HG03457 (cell line): Measurements from ENCODE around the gene NEDD9.

Experiments used
- ATAC-seq: cut with Tn5 transposase; IDR thresholded peaks from one replicate; pipeline ENCODE4 v1.9.1; 2021; ENCODE audit warnings: moderate number of reproducible peaks; ENCODE audit not compliant: unreplicated experiment

Gene NEDD9

DNA sequence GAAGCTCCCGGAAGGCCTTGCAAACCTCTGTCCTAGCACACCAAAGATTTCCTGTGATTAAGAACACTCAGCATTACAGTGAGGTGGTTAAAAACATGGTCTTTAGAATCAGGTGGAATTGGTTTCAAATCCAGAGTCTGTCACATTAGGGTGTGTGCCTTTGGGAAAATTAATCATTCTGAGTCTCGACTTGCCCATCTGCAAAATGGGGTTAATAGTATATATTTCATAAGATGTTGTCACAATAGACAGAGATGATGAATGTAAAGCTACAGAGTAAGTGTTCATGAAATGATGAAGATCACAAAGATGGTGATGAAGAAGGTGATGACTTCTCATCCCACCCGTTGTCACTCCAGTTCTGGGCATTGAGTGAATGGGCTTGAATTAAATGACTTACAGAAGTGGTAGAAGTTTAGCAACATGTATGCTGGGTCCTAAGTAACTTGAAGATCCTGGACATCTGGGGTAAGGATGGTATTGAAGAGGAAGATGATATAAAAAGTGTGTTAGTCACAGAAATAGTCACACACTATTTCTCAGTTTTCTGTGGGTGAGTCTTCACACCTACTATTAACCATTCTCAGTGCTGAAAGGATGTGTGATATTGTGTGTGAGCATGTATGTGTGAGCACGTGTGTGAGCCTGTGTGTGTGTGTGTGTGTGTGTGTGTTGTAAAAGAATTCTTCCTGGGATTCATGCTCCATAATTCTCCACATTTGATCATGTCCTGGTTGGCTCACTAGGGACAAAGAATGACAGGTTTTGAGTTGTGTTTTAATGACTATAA lies 28.0 kb upstream of the NEDD9 start:
- no peak for ATAC-seq

DNA sequence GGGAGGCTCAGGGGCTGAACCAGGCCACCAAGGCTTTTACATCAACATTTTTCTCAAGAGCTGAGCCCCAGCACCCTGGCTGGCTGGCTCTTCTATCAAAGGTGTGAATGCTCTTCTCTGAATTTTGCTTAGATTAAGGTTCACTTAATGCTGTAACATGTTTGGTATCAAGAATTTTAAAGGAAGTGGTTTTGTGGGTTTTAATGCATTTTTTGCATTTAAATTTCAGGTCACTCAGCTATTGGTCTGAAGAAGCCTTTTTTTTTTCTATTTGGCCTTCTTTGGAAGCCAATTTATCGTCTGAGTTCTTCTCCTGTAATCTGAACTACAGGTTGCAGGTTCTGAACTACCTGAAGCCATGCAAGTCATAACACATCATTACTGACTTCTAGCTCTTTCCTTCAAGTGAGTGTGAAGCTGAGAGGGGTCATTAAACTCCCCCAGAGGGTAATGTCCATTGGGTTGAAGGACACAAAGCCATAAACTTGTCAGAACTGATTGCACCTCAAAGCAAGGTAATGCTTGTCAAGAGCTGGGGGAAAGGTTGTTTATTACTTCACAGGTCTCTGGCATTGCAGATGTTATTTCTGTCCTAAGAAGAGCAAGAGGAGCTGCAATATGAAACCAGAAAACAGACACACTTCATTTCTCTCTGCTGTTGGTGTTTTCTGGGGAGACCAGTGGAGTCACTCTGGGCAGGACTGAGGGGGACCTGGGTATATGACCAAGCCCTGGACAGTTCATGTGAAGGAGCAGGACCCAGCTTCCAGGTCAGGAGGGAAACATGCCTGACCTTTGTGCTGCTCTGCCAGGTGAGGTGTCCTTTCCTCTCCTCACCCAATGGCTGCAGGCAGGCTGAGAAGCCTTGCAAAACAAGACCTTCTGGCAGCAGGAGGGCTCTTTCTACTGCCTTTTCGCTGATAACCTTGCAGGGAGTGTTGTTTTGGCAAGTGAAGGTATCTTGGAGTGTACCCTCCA lies 26.1 kb upstream of the NEDD9 start:
- no peak for ATAC-seq

DNA sequence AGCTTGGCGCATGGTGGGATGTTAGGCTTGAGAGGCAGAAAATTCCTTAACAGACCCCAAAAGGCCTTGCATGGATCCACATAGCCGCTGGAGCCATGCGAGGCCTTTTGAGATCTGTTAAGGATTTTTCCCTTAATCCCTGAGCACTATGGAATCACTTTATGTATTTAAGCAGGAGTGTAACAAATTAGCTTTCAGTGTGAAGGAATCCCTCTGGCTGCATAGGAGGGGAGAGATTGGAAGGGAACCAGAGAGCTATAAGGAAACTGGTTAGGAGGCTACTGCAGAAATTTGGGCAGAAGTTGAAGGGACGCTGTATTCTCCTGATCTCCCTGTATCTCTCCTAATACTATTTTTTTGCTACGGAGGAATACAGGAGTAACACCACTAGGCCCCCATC lies 23.1 kb upstream of the NEDD9 start:
- no peak for ATAC-seq

DNA sequence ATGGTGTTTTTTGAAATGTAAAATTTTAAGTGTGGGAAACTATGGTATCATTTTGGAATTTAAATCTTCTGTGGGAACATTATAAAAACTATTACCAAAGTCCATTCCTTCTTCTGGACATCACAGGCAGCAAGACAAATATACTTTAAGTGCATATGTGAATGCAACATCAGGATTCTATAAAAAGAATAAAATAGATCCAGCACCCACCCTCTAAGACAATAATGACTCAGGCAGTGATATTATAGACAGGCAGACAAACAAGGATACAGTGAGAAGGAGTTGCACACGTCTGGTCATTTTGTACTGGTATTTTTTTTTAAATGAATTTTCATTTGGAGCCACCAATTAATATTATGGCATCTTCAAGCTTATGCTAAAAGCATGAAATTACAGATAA lies 21.1 kb upstream of the NEDD9 start:
- ATAC-seq, result no peak

DNA sequence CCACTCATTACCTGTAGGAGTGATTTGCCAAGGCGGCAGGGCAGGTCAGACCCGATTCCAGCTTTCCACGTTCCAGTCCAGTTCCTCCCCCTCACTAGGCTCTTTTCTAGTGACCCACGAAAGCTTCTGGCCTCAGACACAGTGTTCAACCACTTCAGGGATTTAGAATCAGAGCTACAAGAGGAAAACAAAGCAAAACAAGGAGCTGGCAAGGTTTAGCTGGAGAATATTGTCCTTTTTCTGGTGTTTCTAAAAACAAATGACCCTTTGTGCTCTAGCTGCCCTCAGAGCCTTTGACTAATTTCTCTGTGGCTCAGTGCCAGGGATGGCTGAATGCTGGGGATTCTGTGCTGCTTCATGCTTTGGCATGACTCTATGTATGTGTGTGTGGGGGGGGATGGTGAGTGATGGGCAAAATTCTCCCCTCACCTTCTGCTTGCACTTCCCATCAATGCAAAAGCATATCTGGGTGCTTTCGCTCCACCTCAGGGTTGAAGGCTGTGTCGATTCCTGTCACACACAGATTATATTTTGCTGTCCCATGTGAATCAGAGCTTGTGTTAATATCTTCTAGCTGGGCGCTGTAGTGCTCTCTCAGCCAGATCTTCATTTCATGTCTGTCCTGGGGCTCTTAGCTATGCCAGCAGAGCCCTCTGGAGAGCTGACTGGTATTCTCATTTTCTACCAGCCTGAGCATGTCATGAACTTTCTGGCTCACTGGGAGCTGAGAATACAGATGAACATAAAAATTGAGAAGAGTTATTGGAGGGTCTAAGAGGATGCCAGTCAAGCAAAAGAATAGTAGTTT lies 19.3 kb upstream of the NEDD9 start:
- ATAC-seq, result no peak

DNA sequence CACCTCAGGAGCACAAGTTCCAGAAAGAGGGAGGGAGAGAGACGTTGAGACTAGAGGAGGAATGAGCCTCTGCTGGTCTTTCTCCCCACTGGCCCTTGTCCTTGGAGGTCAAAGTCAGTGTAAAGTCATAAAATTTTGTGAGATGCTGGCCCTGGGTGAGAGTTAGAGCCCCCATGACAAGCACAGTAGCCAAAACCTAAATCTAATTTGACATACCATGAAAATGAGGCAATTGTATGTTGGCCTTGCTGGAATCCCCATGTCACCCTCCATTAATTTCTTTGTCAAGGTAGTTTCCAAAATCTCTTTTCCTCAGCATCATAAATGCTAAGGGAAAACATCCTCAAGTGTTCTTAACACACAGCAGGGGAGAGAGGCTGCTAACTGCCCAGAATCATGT lies 17.6 kb upstream of the NEDD9 start:
- ATAC-seq, result no peak

DNA sequence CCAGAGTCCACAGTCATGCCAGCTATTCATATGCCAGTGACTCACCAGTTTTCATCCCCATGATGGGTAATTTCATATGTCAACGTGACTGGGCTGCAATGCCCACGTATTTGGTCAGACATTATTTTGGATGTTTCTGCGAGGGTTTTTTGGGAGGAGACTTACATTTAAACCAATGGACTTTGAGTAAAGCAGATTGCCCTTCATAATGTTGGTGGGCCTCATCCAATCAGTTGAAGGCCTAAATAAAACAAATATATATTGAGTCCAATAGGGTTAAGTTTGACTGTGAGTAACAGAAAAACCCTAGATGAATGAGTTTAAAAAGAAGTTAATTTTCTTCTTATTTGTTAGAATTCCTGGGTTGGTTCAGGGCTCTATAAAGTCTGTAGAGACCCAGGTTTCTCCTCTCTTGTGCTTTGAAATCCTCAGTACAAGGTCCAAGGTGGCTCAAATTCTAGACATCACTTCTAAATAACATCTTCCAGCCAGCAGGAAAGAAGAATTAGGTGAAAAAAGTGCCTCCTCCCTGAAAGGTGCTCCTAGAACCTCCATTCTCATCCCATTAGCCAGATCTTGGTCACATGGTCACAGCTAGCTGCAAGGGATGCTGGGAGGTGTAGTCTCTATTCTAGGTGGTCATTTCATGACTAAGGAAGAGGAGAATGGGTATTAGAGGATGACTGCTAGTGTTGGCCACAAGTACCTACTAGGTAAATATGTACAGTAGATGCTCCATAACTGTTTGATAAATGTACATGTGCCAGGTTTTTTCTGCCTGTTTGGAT lies 16.7 kb upstream of the NEDD9 start:
- ATAC-seq, result no peak

DNA sequence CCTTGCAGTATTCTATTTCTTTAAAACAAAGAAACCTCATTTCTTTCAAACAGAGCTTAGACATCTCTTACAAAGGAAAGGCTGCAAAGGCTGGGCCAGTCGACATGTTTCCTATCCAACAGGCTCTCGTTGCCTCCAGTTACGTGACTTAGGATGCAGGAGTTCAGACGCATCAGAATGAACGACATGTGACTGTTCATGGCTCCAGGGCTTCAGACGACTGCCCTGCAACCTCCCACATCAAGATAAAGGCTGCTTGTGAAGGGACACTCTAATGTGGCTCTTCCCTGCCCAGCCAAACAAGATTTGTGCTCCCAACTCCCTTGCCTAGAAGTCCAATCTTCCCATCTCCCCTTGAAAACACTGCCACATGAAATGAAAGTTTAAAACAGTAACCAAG lies 14.3 kb upstream of the NEDD9 start:
- ATAC-seq, result no peak

DNA sequence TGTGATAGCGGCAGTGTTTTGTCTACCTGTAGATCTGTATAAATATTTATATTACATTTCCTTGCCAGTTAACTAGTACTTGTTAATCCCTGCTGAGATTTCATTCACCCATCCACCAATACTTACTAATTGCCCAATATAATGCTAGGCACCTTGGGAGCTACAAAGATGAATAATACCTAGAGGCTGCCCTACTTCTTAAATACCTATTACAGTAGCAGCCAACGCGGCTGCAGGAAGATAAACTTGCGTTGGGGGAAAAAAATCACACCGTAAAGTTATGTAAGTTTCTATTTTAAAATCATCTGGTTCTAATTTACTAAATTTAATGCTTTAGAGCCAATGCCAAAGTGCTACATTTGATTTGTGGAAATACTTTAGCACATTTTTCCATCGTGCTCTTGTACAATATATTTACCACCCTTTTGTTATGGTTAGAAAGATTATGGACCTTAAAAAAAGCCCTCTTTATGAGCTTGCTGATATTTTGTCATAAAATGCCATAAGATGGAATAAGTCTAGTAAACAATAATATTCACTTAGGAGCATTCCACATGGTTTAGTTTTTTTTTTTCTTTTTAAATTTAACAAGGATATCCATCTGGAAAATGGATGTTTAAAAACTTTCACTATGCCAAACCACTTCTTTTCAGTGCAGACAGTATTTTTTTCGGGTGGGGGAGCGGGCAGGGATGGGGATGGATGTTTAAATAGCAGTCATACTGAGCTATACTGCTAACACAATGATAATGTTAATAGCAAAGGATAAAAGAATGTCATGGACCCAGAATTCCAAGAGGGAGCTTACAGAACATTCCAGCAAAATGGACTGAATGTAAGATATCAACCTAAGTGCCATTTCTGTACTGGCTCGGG lies 13.2 kb upstream of the NEDD9 start:
- ATAC-seq, result no peak

DNA sequence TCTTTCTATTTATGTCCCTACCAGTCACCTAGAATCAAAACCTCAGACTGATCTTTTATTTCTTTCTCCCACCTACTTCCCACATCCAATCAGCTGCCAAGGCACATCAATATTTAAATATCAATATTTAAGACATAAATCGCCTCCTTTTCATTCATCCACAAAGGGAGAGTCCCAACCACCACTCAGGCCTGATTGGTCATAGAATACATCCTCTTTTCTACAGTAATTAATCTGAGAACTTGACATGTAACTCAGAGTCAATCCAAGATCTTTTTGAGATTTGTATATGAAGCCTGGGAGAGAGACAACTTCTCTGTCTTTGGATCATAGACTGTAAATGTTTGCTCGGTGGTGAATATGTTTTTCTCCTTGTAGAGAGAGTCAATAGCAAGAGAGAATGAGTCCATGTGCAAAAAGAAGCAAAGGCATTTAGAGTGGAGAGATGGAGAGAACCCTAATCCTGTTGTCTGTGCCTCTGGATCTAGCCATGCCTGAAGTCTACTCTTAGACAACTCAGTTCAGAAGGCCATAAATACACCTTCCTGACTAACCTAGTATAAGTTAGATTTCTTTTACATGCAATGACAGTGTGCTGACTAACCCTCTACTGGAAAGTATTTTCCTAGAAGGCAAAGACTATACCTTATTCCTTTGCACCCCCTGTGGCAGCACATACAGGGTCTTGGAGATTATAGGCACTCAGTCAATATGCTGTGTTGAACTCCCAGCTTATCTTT lies 12.1 kb upstream of the NEDD9 start:
- no peak for ATAC-seq

DNA sequence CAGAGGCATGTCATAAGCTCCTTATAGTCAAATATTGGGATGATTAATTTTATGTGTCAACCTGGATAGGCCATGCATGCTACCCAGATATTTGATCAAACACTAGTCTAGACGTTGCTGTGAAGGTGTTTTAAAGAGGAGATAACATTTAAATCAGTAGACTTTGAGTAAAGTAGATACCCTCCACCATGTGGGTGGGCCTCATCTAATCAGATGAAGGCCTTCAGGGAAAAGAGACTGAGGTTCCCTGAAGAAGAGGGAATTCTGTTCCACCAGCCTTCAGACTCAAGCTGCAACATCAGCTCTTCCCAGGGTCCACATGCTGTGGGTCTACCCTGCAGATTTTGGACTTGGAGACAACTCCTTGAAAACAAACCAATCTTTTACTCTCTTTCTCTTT lies 11.4 kb upstream of the NEDD9 start:
- no peak for ATAC-seq

DNA sequence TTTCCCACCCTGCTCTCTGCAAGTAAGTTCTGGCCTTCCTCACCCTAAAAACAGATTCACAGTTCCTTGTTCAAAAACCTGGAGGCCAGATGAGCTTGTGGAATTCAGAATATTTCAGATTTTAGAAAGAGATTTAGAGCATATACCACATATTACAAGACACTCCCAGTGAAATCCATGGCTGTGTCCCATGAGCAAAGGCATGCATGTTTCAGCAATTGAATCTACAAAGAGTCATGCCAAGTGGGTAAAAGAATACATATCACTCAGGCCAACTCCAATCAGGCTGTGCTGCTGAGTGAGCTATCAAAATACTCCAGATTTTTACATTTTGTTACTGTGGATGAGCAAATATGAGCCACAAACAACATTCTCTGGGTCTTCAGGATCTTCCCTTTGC lies 10.2 kb upstream of the NEDD9 start:
- ATAC-seq, result no peak

DNA sequence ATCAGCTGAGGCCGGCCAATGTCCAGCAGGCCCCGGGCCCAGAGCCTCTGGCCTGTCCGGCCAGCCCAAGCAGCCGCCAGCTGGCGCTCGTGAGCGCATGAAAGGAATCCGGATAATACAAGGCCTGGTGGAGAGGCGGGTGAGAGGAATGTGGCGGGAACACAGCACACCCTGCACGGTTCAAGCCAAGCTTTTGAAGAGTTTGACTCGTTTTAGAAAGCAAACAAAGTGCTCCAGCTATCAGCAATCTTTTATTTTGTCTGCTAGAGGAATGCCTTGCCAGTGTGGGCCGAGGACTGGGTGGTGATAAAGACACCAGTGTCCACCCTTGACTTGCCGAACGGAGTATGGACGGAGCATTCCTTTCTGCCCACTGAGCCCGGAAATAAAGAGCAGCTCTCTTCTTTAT lies 9.3 kb upstream of the NEDD9 start:
- ATAC-seq, result no peak

DNA sequence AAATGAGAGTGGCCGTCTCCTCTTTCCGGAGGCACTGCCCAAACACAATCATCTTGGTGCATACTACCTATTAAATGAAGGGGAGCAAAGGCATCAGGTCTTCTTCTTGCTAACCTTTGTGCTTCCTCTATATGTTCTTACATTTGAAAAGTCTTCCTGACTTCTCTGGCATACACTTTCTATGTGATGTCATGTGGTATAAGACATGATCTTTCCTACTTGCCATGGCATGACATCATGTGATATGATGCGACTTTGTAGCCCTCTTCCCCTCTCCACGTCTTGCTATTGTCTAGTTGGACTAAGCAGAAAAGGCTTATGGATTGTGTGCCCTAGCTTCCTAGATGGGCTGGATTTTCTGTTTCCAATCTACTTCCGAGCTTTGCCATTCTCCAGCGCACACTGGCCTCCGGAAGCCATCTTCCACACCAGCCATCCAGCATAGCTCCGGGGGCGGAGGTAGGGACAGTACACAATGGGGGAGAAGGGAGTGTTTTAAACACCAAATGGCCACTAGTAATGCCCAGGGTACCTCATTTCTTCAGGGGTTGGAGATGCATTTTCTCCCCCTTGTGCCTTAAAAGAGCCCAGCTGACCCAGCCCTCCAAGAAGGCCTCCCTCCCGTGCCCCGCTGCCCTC lies 8.8 kb upstream of the NEDD9 start:
- no peak for ATAC-seq

DNA sequence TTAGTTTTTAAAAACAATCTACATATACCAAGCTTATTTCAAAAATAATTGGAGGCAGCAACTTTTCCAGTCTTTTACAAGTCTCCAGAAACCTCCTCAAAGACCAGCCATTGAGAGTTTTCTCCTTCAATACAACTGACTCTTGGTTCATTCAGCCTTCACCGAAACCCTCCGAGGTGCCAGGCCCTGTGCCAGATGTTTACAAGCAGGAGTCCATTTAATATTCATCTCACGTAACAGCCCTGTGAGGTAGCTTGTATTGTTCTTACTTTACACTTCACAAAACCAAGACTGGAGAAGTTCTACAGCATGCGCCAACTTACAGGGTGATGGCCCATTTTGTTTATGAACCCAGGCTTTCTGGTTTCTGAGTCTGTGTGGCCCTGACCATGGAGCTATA lies 5.5 kb upstream of the NEDD9 start:
- ATAC-seq, result no peak

DNA sequence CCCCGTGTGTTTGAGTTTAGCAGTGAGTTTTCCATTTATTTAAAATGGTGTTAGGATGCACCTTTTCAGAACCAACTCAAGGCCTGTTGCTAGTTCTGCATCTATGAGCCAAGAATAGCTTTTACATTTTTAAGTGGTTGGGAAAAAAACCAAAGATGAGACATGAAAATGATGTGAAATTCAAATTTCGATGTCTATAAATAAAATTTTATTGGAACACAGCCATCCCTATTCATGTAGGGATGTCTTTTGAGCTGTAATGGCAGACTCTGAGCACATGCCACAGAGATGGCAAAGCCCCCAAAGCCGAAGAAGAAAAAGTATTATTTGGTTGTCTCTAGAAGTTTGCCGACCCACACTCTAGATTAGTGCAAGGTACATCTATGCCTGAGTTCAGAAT lies 5.0 kb upstream of the NEDD9 start:
- no peak for ATAC-seq

DNA sequence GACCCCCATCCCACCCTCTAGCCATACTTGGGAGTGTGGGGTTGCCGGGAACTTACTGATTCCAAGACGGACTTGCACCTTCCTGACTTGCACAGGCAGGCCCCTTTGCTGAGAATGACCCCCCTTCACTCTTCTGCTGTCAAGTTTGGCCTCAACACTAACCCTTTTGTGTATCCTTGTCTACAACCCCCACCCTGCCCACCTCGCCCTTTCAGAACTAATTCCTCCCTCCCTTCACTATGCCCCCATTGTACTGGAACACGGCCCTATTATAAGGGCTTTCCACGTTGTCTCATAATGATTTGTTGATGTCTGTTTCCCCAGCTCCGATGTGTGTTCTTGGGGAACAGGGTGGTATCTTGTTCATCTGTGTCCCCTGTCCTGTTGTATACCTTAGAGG lies 4.4 kb upstream of the NEDD9 start:
- ATAC-seq, result no peak

DNA sequence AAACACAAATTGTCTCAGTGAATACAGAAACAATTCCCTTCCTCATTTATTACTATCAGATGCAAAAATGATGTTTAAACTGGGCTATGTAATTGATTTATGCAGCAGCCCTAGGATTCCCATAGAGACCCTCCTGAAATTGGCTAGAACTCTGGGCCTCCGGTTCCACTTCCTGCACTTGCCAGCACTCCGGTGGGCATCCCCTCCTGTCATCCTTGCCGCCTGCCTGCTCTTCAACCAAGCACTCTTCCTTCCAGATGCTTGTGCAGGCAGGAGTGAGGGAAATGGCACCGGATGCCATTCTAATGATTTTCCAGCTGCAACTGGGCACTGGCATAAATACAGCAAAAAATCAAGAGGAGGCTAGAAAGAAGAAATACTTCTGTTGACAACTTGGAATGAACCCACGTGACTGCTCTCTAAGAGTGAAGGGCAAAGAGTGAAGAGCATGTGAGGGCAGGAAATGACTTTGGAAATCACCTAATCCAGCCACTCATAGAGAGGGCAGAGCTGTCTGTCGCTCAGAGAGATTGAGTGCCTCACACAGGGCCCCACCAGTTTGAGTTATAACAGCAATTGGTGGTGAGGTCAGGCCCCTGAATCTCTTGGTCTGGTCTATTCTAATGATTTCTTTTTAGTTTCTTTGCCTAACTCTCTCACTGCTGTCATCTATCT lies 3.7 kb upstream of the NEDD9 start:
- peak; percentile 38 for ATAC-seq
